MM.1S (cell line): ENCODE results near the gene CYTIP.

Experiments used
- CTCF ChIP-seq: fragments of 300-600 bp; sonication (generic); IDR thresholded peaks from 2 replicates; pipeline ENCODE4 v1.5.1; 2016; ENCODE audit warnings: antibody characterized with exemption, low read length, mixed read lengths
- EZH2 ChIP-seq: fragments of 300-600 bp; sonication (generic); optimal IDR thresholded peaks from 2 replicates; pipeline ENCODE3; 2017; ENCODE audit warnings: low read depth, mild to moderate bottlenecking, antibody characterized with exemption, low read length, mixed read lengths
- EZH2phosphoT487 ChIP-seq: fragments of 300-600 bp; sonication (generic); IDR thresholded peaks from 2 replicates; pipeline ENCODE4 v1.6.1; 2018; ENCODE audit warnings: antibody characterized with exemption, low read length

- no peak for TF ChIP-seq EZH2phosphoT487
- TF ChIP-seq CTCF = no peak
- no peak for TF ChIP-seq EZH2
These were observed 46.1 kb upstream of the CYTIP start for GRCh38 chr2:157489983-157490382.
